HG02938 (cell line): ENCODE results near the gene CARS2.

Experiments used
- ATAC-seq: cut with Tn5 transposase; IDR thresholded peaks from one replicate; pipeline ENCODE4 v1.9.1; 2021; ENCODE audit warnings: mild to moderate bottlenecking, moderate library complexity; ENCODE audit not compliant: unreplicated experiment

Gene CARS2

DNA sequence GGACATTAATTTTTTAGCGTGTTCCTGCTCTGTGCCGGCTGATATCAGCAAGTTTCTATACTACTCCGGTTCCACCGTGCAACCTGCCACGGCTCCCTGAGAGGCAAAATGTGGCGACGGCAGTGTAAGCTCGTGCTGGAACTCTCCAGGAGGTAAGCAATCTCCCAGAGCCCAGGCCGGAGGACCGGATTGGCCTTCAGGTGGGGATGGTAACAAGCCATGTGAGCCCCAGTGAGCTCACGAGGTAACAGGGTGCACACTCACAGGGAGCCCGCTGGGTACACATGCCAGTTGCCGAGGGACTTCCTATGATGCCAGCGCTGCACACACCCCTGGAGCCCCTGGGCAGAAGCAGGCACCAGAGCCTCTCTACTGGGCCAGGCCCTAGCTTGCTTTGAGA is 52.1 kb downstream of the CARS2 start:
- no peak for ATAC-seq

DNA sequence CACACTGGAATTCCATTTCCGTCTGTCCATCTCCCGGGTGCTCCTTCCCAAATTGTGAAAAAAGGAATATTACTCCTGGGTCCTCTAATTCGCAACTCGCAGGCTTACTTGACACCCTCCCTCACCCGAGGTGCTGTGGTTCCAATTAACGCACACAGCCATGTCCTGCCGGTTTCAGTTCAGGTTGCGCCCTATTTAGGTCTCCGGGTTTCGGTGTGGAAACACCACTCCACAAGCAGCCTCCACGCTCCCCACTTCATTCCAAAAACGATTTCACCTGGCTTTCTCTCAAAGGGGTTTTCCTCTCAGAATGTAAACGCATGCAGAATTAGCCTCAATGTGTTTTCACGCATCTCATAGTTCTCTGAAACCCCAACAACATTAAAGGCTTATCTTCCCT is 52.6 kb downstream of the CARS2 start:
- no peak for ATAC-seq

DNA sequence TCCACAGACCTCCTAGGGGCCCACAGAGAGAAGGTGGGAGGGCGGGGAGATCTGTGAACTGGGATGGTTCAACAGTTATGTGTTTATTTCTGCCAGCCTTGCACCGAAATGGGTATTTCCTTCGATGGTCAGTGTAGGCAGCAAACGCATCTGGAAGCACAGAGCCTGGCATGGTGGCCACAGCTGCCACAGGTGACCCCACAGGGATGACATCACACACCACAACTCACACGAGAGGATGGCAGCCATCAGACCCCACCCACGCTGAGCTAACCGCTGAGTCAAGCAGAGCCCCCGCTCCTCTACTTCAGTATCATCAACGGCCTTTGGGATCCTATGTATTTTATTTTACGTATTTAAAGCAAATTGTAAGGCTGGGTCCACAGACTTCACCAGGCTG is 53.2 kb downstream of the CARS2 start:
- no peak for ATAC-seq

DNA sequence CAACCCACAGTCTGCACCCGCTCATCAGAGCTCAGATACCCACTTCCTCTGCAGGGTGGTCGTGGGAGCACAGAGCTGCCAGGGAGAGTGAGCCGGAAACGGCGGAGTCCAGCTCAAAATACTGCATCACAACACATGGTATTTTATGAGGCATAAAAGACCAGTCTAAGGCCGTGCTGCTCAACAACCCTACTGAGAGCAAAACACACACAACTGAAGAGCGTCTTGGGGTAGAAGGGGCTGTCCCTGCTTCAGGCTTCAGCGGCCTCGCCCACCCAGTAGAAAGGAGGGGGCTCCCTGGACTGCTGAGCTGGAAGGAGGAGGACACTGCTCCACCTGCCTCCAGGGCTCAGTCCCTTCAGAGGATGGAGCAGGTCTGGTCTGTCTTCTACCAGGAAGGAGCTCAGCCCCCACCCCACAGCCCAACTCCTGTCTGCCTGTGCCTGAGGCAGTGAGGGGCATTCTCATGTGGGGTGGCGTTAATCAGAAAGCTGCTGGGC is 53.6 kb downstream of the CARS2 start:
- ATAC-seq, result no peak

DNA sequence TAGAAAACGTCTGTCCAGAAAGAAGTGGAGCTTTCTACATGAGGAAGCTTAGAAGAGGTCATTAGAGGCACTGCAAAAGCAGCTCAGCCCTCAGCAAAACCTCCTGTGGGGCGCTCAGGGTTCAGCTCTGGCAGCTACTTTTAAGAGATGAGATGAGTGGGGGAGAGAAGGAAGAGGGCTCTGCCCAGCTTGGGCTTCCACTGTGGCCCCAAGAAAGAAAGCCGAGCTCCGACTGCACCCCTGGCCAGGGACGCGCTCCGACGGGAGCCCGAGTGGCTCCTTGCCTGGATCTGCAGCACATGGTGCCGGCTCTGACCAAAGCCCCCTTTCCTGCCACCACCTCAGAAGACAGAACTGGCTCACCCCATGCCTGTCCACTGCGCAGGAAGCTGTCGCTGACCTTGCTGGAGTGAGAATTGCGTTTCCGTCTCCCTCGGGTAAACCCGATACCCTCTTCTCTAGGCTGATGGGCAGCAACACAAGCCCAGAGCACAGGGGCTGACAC is 54.1 kb downstream of the CARS2 start:
- no peak for ATAC-seq

DNA sequence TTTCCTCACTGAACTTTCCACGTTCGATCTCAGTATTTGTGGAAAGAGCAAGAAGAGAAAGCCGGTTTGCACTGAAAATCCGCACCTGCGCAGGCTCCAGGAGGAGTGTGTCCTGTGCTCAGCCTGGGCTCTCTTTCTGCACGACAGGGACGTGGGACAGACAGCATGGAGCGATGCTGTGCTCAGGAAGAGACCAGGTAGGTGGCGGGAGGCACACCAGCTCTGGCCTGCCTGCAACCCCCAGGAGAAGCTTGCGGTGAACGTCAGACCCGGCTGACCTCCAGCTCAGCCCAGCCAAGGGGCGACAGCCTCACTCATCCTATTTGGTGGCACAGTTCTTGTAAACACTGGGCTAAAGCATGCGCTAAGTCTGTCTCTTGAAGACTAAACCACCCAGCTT is 54.6 kb downstream of the CARS2 start:
- ATAC-seq, result no peak

DNA sequence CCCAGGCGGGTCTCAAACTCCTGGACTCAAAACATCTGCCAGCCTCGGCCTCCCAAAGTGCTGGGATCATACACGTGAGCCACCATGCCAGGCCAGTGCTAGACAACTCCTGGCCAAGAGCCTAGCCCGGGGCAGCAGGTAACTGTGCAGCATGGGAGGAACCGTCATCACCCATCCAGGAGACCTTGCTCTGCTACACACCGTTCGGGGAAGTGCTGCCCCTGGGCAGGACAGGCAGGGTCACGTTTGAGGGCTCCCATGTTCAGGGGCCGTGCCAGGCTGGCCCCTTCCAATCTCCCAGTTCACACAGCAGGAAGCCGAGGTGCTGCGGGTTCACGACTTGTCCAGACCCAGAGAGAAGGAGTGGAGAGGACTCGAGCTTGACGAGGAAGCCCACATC is 55.5 kb downstream of the CARS2 start:
- no peak for ATAC-seq

DNA sequence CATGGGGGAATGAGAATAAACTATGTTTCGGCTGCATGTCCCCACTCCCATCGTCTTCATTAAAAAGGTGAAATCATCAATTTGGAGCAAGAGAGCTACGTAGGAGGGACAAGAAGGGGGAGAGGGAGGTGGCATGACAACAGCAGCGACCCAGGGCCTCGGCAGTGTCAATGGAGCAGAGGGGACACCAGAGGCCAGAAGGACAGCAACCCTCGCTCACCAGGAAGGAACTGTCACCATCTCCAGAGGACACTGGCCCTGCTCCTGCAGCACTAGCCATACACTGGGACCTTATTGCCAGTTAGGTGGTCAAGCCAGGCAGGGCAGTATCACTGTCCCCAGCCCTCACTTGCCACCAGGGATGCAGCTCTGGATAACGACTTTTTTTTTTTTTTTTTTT is 56.4 kb downstream of the CARS2 start:
- no peak for ATAC-seq

DNA sequence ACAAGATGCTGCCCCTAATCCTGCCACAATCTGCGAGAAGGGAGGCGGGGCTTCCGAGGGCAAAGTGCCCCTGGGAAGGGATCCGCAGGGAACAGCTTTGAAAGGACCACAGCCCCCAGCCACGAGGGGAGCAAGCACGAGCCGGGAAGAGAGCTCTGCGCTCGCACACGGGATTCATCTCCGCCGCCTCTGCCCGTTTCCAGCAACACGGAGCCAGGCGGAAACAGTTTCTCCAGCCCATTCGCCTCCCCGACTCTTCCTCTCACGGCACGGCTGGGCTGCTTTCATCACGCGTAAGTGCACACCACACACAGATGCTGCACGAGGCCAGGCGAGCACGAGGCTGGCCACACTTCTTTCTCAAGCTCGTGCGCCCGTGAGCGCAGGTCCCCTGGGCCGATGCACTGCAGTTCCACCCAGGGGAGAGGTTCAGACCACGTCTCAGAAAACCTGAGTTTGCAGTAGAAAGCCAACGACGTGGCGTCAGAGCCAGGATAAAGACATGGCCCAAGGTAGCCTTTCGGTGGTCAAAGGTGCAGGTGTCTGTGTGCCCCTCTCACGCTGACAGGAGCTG is 57.0 kb downstream of the CARS2 start:
- no peak for ATAC-seq

DNA sequence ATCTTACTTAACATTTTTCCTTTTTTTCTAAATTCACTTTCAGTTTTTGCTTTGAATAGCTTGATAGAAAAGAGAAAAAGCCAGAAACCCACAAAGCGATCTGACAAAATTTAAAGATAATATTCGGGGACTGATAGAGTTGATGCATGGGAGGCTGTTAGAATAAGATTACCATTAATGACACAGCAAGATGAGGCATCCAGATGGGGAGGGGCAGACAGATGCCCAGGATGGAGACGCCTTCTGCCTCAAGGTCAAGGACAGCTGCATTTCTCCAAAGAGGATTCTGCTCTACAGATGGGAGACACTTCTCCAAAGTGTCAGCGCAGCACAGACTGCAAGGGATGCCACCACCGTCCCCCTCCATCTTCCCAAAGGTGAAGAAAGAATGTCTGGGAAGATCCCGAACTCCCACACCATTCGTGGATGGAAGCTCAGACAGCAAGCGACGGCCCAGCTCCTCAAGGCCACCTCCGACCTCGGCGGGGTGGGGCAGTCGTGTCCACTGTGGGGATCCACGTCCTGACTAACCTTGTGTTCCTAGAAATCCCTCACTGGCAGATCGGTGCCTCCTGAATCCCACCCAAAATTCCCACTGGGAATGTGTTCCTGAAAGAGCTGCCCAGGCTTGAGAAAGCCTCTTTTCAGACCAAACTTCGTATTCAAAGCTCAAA is 57.6 kb downstream of the CARS2 start:
- ATAC-seq, result no peak

DNA sequence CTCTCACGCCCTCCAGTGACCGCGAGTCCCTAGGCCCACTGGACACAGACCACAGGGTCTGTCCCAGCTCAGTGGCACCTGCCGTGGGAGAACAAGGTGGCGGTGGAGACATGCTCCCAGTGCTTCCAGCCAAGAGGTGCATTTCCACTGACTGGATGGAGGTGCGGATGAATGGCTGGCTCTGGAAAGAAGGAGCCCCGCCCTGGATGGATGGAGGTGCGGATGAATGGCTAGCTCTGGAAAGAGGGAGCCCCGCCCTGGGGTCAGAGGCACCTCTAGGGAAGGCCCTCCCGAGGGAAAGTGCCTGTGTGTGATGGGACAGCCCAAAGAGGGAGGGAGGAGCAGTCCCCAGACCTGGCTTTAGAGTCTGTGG is 58.6 kb downstream of the CARS2 start:
- no peak for ATAC-seq

DNA sequence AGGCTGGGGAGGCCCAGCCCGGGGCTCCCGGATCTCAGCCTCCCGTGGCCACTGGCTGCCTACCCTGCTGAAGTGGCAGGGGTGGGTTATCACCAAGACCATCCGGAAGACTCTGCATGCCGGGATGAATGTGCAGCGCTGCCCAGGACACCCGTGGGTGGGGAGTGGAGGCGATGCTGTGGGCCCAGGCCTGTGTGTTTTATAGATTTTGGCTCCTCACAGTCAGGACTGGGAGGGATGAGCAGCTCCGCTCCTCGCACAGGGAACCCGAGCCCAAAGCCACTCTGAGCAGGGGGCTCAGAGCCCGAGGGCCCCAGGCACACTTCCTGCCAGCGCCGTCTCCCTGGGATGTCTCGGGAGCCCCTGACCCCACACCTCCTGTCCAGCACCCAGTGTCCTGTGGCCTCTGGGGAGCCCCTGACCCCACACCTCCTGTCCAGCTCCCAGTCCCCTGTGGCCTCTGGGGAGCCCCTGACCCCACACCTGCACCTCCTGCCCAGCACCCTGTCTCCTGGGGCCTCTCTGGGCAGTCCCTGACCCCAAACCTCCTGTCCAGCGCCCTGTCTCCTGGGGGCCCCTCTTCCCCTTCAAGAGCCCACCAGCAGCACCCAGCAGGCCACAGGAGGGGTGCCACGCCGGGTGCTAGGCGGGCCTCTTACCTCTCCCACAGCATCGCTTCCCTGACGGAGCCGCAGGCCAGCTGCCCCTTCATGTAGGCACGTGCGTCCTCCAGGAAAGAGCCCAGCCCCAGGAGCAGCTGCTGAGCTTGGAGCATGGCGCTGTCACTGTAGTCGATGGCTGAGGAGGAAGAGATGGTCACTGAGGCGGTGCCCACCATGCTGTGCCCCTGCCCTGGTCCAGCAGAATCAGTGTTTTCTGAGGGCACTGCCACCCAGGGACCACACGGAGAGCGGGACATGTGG is 59.2 kb downstream of the CARS2 start:
- no peak for ATAC-seq

DNA sequence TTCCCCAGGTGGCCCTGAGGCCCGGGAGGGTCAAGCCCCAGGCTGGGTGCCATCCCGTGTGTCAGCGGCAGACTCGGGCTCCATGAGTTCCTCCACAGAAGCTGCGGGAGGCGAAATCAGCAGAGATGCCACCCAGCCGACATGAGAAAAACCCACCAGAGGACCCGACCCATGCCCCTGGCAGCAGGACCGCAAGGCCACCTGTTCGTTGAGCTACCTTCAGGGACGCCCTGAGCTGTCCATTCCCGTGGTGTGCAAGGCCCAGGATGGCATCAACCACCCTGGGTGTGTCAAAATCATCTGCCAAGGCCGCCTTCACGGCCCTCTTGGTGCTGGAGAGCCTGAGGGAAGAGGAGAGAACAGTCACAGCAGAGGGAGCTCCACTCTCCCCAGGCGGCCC is 60.2 kb downstream of the CARS2 start:
- no peak for ATAC-seq

DNA sequence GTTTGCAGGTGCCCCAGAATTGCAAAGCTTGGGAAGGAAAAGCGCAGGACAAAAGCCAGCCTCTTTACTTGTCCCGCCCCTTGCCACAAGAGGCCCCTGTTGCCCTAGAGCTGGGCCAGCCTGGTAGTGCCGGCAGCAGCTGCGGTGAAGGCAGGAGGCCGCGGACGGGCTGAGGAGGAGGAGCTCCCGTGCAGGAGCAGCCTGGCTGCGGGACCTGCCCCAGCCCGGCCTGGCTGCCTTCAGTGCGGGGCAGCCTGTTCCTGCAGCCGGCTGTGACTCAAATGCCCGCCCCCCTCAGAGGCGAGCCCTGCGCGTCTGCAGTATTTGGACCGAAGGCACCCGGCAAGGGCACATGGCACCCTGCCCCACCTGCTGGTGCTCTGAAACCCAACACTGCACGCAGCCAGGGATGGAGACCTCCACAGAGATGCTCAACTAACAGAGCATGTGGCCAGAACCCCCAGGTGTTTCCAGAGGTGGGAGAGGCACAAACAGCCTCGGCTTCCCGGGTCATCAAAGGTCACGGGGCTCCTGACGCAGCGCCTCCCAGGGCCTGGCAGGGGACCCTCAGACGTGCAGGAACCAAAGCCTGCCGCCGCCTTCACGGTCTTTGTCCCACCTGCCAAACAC is 60.9 kb downstream of the CARS2 start:
- ATAC-seq, result peak; percentile 77

DNA sequence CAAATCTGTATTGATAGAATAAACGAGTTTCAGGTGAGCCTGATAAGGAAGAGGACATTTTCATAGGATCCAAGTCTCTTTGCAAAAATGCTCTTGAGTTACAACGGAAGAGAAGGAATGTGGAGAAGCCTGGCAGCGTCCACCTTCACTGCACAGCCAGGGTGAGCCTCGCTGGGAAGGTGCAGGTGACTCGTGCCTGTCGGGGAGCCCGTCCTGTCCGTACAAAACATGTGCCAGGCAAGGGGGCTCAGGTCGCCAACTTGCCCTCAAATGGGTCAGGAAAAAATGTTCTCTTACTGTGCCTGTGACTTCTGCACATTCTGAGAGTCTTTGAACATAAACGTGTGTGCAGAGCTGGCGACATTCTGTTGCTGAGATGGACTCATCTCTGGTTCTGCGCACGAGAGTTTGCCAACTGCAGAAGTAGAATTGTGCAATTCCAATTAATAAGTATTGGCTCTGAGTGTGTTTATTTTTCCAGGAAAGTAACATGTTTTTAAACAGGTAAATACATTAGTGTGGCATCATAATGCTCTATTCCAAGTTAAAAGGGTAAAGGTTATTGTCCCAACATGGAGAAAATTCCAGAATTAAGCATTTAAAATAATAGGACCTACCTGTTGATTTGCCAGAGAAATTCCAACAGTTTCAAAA is 62.0 kb downstream of the CARS2 start:
- no peak for ATAC-seq

DNA sequence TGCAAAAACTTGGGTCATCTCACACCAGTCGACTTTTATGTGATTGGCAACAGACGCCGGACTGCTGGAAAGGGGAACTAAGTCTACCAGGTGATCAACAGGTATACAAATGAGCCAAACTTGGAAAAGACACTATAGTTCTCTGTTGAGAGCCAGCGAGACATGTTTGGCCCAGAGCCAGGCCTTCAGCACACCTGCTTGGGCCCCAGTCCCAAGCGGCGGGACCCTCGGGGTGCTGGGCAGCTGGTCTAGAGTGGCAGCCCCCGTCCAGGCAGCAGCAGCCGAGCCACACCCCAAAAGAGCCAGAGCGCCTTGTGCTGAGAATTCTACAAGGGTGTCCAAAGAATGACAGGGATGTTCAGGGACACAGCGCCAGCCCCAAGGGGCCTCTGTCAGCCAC is 62.6 kb downstream of the CARS2 start:
- ATAC-seq, result no peak

DNA sequence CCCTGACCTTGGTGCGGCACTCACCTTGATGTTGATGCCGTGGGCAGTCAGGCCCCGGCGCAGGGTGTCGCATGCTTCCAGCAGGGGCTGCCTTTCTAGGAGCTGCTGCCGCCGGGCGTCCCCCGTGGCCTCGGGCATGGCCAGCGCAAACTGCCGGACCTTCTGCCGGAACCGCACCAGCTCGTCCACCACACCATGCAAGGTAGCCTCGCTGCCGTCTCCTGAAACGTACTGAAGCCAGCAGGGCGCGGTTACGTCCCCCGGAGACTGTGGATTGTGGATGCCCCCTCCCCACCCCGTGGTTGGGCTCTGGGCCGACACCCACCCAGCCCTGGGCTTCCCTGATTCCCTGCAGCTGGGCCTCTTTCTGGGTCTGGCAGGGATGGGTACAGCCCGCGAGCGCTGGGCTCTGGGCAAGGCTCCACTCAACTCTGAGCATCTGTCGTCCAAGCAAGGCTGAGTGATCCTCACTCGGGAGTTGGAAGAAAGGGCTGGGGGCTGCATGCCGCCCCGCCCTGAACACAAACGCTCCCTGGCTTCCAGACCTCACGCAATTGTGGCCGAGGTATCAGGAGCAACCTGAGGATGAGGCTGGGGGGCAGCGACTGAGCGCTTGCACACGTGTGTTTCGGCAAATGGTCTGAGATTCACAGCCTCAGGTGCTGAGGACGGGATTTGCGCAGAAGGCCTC is 63.5 kb downstream of the CARS2 start:
- ATAC-seq, result no peak

DNA sequence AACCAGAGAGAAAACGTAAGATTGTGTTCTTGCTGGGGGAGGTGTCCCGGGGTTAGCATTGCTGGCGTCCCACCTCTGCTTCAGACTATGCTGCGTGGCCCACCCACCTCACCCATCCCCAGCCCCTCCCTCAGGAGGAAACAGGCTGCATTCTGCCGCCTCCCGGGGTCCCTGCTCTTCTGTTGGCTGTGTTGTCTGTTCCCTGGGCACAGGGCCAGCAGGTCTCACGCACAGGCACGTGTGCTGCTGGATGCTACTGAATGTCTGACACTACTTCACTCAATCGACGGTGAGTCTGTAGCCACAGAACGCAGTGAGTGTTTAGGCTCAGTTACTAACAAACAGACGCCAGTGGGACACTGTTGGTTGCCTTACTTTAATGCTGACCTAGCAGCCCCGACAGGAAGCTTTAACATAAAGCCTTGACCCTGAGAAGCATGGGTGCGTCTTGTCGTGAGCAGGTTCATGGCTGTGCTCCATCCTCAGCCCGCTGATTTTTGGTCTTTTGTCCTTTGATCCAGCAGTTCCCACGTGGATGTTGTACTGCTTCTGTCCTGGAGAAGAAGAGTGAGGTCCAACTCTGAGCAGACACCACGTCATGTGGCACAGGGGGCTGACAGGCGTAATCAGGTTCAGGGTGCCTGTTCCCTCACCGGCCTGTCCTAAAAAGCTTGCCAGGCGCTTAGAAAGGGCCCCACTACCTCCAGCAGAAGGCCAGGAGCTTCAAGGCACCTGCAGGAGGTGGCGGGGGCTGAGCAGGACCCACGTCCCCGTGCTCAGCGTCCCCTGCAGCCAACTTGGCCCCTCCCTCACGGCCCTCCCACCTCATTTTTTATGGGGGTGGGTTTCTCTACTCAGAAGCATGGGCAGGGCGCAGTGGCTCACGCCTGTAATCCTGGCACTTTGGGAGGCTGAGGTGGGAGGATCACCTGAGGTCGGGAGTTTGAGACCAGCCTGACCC is 64.6 kb downstream of the CARS2 start:
- ATAC-seq, result no peak

DNA sequence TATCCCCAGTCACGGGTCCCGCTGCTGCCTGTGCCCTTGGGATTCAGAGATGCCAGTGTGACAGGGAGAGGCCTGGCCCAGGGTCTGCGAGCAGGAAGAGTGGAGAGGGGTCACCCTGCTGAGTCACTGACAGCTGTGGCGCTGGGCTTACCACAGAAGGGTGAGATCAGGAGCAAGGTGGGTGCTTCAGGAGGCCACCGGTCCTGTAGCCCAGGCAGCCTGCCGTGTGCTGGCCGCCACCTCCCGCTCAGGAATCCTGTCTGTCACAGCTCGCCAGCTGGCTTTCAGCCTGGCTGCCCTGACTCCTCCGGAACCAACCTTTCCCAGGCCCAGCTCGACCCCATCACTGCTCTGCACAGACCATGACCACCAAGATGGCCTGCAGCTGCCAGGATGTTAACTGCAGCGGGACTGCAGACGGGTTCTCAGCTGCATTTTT is 65.3 kb downstream of the CARS2 start:
- ATAC-seq, result no peak
